HG03108 (cell line): ENCODE results near the gene IFNA8.
"Not testable (repeated sequence)": the region's sequence is repeated elsewhere in the genome, so short reads cannot be mapped to it uniquely, and the experiment has no call there.

Source experiments
- ATAC-seq: cut with Tn5 transposase; IDR thresholded peaks from one replicate; pipeline ENCODE4 v1.9.1; 2021; ENCODE audit warnings: moderate library complexity; ENCODE audit not compliant: unreplicated experiment

The IFNA8 gene

DNA sequence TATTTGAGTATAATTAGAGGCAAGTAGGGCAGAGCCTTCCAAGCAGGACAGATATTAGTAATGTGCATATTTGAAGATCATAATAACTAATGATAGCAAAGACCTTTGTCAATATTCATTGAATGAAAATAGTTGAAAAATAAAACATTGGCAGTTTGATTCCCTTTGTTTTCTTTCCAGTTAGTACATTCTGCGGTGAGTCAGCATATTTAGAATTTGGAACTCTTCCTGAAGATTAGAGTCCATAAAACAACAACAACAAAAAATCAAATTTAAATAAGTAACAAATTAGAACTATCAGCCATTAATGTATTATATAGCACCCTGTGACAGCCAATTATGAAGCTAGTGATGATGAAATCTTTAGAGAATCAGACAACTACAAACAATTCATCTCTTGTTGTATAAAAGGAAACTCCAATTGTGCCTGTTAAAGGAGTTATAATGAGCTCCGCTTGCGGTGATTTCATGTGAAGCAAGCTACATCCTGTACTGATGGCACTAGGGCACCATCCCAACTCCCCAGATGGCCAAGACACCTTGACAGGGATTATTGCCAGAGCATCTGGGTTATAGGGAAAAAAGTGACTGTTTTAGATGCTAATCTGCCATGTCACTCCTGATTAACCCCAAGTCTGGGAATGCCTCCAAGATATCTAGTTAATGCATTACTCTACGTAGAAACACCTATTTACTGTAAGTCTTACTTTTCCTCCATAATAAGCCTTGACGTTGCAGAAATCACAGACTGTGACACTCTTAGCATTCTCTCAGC lies 6.8 kb downstream of the IFNA8 start:
- ATAC-seq = no peak

DNA sequence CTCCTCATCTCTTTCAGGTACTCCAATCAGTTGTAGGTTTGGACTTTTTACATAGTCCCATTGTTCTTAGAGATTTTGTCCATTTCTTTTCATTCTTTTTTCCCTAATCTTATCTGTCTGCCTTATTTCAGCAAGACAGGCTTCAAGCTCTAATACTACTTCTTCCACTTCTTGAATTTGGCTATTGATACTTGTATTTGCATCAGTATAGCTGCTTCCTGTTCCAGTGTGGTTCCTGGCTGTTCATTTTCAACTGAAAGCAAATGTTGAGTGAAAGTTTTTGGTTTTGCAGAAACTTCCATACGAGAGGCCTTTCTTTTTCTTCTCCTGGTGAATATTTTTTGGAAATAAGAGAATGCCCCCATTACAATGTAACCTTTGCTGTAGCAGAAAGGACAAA lies 19.3 kb downstream of the IFNA8 start:
- no peak for ATAC-seq

DNA sequence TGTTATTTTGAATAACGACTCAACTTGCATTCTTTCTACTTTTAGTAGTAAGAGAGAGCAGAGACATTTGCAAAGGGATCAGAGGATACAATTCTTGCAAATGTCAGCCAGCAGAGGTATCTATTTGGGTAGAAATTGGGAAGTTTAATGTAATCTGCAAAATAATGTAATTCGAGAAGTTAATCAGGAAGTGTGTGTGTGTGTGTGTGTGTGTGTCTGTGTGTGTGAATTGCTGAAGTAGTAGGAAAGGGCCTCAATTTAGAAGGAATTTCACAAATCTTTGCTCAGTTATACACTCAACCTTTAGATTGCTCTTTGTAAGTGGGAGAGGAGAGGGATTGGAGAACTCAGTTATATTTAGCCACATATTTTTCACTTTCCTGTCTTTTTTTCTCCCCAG lies 20.3 kb downstream of the IFNA8 start:
- ATAC-seq = no peak

DNA sequence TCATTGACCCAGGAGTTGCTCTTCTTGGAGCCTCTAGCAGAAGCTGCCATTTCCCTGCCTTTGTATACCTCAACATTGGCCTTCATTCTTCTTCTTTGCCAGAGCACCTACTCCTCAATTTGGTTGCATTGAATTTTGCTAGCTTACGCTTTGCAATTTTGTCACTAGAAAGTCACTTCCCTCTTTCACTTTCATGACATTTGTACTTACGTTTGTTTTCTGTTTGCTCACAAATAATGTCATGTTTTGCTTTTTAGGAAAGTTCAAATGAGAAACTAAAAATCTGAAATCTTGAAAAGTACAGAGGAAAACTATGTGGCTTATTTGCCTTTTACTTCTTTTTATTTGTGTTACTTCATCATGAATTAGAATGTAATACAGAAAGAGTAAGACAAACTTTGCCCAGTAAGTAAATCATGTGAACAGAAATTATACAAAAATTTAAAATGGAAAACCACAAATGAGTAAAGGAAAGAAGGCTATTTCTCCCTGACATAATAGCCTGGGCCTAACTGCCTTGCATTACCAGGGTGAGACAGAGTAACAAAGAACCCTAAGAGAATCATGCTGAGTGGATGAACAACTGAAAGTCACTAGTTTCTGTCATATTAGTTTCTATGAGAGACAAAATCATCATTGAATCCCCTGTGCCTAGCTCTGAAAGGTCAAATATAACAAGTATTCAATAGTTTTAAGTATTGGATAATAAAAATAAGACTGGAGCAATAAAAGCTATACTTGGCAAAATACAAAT lies 23.9 kb downstream of the IFNA8 start:
- no peak for ATAC-seq

DNA sequence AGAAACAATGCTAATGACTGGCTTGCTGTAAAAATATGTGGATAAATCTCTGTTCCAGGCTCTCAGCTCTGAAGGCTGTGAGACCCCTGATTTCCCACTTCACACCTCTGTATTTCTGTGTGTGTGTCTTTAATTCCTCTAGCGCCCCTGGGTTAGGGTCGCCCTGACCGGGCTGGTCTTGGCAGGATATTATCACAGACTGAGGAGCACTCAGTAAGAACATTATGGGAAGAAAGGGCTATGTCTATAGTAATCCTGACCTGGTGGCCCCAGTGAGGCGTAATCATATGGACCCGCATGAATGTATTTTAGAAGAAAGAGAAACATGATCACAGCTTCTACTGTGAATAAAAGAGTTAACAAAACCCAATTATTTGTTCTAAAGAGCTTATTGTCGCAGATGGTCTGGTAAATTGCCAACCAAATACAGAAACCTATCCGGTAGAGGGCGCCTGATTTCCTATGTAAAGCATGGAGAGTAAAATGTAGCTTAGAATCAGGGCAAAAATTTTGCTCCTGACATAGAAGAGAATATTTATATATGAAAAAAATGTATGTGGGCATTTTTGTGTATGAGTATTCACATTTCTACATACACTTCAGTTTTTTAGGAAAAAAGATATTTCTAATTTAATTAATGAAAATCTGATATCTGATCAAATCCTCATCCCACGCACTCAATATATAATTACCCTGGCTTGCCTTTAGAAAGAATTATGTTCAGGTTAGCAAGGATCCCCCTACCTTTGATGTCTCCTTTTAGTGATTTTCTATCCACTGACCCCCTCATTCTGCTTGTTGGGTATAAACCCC lies 25.5 kb downstream of the IFNA8 start:
- no peak for ATAC-seq

DNA sequence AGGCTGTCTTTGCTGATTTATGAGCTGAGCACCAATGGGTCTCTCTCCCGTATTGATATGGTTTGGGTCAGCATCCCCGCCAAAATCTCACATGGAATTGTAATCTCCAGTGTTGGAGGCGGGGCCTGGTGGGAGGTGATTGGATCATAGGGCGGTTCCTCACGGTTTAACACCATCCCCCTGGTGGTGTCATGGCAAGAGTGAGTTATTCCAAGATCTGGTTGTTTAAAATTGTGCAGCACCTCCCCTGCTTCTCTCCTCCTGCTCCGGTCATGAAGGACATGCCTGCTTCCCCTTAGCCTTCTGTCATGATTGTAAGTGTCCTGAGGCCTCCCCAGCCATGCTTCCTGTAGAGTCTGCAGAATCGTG lies 26.1 kb downstream of the IFNA8 start:
- ATAC-seq = not testable (repeated sequence)

DNA sequence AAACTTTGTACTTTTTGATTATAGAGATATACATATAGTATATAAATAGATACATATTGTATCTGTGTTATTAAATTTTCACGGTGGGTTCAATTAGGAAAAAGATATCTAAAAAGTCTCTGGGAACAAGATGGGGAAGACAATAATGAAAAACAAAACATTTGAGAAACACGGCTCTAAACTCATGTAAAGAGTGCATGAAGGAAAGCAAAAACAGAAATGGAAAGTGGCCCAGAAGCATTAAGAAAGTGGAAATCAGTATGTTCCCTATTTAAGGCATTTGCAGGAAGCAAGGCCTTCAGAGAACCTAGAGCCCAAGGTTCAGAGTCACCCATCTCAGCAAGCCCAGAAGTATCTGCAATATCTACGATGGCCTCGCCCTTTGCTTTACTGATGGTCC lies 31.2 kb downstream of the IFNA8 start, which contains the start of gene IFNA1:
IFNA1 (plus strand) TSS at position 301 of the 400 bp plus-strand sequence; CDS start at position 370, 69 bp downstream.
- no peak for ATAC-seq

DNA sequence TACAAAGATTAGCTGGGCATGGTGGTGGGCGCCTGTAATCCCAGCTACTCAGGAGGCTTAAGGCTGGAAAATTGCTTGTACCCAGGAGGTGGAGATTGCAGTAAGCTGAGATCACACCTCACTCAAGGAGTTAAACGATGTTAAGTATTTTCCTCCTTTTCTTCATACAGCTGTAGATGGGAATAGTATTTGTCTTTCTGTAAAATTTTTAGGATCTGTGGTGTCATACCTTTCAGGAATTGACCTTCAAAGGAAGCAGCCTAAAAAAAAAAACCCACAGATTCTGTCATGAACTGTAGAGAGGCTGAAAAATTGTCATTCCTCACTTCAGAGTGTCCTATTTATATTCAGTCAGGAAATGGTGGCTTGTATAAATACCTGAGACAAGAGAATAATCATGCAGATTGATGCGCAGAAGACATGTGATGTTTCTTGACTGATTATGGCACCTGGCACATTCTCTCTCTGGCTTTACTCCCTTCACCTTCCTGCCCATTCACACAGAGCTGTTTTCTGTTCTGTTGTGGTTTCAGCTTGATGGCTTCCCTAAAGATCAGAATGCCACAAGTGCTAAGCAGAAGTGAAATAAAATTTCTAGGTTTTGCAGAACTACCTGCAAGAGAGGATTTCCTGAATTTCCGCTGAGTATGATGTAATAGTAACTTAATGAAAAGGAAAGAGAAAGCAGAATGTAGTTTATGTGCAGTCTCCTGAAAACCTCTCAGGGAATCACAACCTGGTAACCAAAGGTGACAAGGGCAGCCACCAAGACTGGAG lies 35.1 kb downstream of the IFNA8 start:
- peak; percentile 91 for ATAC-seq

DNA sequence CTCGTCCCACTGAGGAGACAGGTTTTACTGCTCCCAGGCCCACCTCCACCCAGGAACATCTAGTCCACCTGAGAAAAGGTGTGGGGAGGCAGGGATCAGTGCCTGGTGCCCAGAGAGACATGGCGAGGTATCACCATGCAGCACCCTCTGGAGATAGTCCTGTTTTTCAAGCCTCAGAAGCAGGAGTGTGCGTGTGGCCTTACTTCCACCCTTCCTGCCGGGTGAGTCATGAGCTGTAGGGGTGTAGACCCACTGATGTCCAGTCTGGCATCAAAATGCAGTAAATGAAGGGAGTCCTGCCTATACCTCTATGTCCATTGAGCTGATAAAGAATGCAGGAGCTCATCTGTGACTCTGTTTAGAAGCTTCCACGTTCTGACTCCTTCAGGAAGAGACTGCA lies 40.4 kb downstream of the IFNA8 start:
- ATAC-seq = not testable (repeated sequence)

DNA sequence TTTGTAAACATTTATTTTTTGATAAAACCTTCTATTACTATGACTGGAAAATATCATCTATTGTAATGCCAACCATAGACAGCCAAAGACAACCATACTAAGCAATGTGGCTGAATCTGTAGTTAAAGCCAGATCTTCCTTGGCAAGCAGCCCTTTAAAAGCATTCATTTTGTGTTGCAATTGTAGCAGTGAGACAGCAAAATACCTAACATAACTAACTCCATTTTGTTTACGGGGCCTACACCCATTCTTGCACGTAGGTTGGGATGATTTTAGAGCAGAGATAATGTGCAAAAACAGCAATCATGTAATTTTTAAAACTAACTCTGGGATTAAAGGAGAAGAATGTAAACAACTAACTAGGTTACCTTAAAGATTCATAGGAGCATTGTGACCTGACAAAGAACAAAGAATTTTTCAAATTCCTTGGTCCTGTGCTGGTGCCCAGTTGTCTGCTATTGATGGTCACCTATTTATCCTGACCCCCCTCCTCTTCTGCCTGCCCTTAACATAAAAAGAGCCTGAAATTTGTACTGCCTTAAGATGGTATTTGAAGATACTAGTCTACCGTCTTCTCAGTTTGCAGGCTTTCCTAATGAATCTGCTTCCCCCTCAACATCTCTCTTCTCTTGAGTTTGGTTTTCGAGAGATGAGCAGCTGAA lies 41.9 kb downstream of the IFNA8 start:
- ATAC-seq = no peak

DNA sequence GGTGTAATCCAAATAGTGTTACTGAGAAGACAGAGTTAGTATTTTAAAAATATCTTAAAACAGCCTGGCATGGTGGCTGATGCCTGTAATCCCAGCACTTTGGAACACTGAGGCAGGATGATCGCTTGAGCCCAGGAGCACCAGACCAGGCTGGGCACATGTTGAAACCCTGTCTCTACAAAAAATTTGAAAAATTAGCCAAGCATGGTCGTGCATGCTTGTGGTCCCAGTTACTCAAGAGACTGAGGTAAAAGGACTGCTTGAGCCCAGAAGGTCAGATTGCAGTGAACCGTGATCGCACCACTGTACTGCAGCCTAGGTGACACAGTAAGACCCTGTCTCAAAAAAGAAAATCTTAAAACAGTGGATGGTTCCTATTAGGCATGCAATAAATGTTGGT lies 43.8 kb downstream of the IFNA8 start:
- ATAC-seq = no peak

DNA sequence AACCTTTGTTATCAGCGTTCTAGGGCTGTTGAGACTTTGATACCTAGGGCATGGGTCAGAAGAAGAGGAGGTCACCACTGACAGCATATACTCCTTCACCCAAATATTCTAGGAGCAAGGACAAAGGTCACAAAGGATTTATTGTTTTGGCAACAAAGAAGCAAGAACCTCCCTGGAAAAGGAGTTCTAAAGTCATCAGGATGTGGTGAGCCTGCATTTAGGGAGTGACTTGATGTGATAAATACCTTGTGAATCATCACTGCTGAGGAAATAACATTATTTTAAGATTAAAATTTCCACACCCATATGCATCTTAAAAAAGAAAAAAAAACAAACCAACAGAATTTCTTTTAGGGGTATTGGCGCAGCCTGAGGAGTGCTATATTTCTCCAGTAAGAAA lies 45.2 kb downstream of the IFNA8 start:
- no peak for ATAC-seq

DNA sequence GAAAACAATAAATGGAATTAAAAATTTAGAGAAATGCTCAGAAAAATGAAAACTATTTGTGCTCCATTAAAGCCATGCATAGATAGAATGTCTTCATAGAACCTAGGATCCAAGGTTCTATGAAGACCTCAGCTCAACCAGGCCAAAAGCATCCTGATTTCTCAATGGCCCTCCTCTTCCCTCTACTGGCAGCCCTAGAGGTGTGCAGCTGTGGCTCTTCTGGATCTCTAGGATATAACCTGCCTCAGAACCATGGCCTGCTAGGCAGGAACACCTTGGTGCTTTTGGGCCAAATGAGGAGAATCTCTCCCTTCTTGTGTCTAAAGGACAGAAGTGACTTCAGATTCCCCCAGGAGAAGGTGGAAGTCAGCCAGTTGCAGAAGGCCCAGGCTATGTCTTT lies 46.4 kb downstream of the IFNA8 start:
- peak; percentile 61 for ATAC-seq
